ENCODE measurements around the gene HIF3A.

The HIF3A gene

GRCh38 chr19:46391296-46392251, 94.7 kb downstream of the HIF3A start:
- Histone ChIP-seq H3K27ac (peak overlapping the region in 10 of 21 experiments; percentile 12 to 81 (median 46)), H3K4me3 (no peak overlapping the region)

- H3K27ac ChIP-seq = peak overlapping the region in 10 of 21 experiments; percentile 19 to 81 (median 44)
Measured at GRCh38 chr19:46392252-46392801, 95.5 kb downstream of the HIF3A start.

GRCh38 chr19:46392837-46393236, 96.0 kb downstream of the HIF3A start:
- Histone ChIP-seq H3K27ac (peak overlapping the region in 8 of 21 experiments; percentile 15 to 81 (median 49)), H3K4me3 (no peak overlapping the region)

More at GRCh38 chr19:46392252-46392801, 95.5 kb downstream of the HIF3A start:
- no peak overlapping the region for H3K4me3 ChIP-seq

All from skin epidermis (tissue), 12 donors.